ENCODE data around the gene SNED1.

DNA sequence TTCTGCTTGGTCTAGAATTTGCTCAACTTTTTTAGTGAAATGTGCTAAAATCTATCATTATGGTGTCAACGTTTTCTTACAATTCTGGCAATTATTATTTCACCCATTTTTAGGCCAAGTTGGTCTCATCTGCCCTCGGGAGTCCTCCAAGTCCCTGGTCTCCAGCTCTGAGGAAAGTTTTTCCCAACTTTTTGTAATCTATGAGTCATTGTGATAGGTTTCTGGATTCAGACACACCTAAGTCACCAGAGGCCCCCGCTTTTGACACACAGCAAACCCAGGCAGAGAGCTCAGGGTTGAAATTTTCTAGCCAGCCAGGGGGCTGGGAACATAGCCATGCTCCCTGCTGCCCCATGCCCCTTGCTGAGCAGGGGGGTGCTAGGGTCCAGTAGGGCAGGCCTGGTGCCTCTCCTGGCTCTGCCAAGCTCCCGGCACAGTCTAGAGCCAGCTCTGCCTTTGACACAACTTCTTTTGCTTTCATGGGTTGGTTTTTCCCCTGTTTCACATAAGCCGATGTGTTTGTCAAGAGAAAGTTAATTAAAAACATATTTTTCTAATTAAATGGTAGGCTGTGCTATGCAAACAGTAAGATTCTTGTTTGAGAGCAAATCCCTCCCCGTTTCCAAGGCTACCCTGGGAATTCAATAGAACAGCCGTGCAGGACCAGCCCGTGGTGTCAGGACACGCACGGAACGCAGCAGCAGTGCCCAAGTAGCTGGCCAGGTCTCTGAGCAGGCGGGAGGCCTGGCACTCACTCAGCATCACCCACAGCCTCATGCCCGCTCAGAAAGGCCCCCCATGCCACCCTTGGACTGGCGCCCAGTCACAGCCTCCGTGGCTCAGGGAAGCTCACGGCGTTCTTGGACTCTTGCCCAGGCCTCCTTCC, 25.5 kb upstream of the SNED1 start:
- TF ChIP-seq EZH2 (IDR thresholded peaks at IDR 0.05) (no peak), POLR2AphosphoS5 (IDR thresholded peaks at IDR 0.05; ENCODE audit: borderline replicate concordance, low read depth, low read length) (no peak)
